H9 (cell line): ENCODE measurements around the gene KAZN. TPM values are rescaled to one million over a fixed set of nuclear protein-coding genes. Genes with fewer than 3 reads are reported as not detected.

Source experiments
- DNase-seq: peaks from one replicate; pipeline ENCODE4 v3.0.0-alpha.2; 2017
- H2AFZ ChIP-seq: one replicate; pipeline ENCODE4 v1.6.1; 2013; ENCODE audit warnings: mild to moderate bottlenecking, low read length, control low read depth, moderate library complexity
- H2AK5ac ChIP-seq: 2 replicates; pipeline ENCODE4 v1.6.1; 2013; ENCODE audit warnings: low read length, control low read depth, mixed read lengths; ENCODE audit not compliant: insufficient read length
- H2BK120ac ChIP-seq: one replicate; pipeline ENCODE4 v1.6.1; 2013; ENCODE audit warnings: low read depth, mild to moderate bottlenecking, low read length, control low read depth, inconsistent platforms; ENCODE audit not compliant: poor library complexity, severe bottlenecking
- H2BK12ac ChIP-seq: 2 replicates; pipeline ENCODE4 v1.6.1; 2013; ENCODE audit warnings: low read length, control low read depth, mixed read lengths, low read depth; ENCODE audit not compliant: insufficient read length
- H2BK15ac ChIP-seq: 2 replicates; pipeline ENCODE4 v1.6.1; 2013; ENCODE audit warnings: low read depth, low read length, control low read depth
- H2BK20ac ChIP-seq: one replicate; pipeline ENCODE4 v1.6.1; 2013; ENCODE audit warnings: low read depth, mild to moderate bottlenecking, low read length, control low read depth, inconsistent platforms; ENCODE audit not compliant: poor library complexity, severe bottlenecking
- H2BK5ac ChIP-seq: 2 replicates; pipeline ENCODE4 v1.6.1; 2013; ENCODE audit warnings: low read length, control low read depth, mixed read lengths; ENCODE audit not compliant: insufficient read length
- H3K14ac ChIP-seq: 2 replicates; pipeline ENCODE4 v1.6.1; 2013; ENCODE audit warnings: low read length, control low read depth; ENCODE audit not compliant: insufficient read depth
- H3K18ac ChIP-seq: 2 replicates; pipeline ENCODE4 v1.6.1; 2013; ENCODE audit warnings: low read depth, mild to moderate bottlenecking, mixed read lengths, low read length, control low read depth; ENCODE audit not compliant: insufficient read length
- H3K23ac ChIP-seq: 2 replicates; pipeline ENCODE4 v1.6.1; 2013; ENCODE audit warnings: low read length, control low read depth, mixed read lengths, low read depth; ENCODE audit not compliant: insufficient read length
- H3K23me2 ChIP-seq: 2 replicates; pipeline ENCODE4 v1.6.1; 2013; ENCODE audit warnings: low read depth, mild to moderate bottlenecking, mixed read lengths, low read length, control low read depth; ENCODE audit not compliant: insufficient read length, poor library complexity, severe bottlenecking
- H3K27ac ChIP-seq: 2 replicates; pipeline ENCODE4 v1.5.1; 2013; ENCODE audit warnings: low read length, control low read depth, mixed read lengths, low read depth; ENCODE audit not compliant: insufficient read length
- H3K27me3 ChIP-seq: 2 replicates; pipeline ENCODE4 v1.6.1; 2013; ENCODE audit warnings: low read length, control low read depth, inconsistent platforms; ENCODE audit not compliant: insufficient read depth
- H3K4ac ChIP-seq: 2 replicates; pipeline ENCODE4 v1.6.1; 2013; ENCODE audit warnings: low read depth, mild to moderate bottlenecking, control low read depth, inconsistent platforms, low read length, moderate library complexity
- H3K4me1 ChIP-seq: 2 replicates; pipeline ENCODE4 v1.6.1; 2013; ENCODE audit warnings: low read length, control low read depth, inconsistent platforms; ENCODE audit not compliant: insufficient read depth
- H3K4me2 ChIP-seq: 2 replicates; pipeline ENCODE4 v1.6.1; 2013; ENCODE audit warnings: low read length, control low read depth, mixed read lengths; ENCODE audit not compliant: insufficient read length, insufficient read depth
- H3K56ac ChIP-seq: 2 replicates; pipeline ENCODE4 v1.6.1; 2013; ENCODE audit warnings: low read depth, mild to moderate bottlenecking, mixed read lengths, low read length, control low read depth; ENCODE audit not compliant: insufficient read length
- H3K79me1 ChIP-seq: 2 replicates; pipeline ENCODE4 v1.6.1; 2013; ENCODE audit warnings: low read depth, mild to moderate bottlenecking, moderate library complexity, low read length, control low read depth, inconsistent platforms; ENCODE audit not compliant: insufficient read depth, poor library complexity, severe bottlenecking
- H3K79me2 ChIP-seq: 2 replicates; pipeline ENCODE4 v1.6.1; 2013; ENCODE audit warnings: low read length, control low read depth, inconsistent platforms; ENCODE audit not compliant: insufficient read depth
- H3K9ac ChIP-seq: 2 replicates; pipeline ENCODE4 v1.6.1; 2013; ENCODE audit warnings: low read length, control low read depth, mixed read lengths; ENCODE audit not compliant: insufficient read length; ENCODE audit errors: extremely low read depth
- H3K9me3 ChIP-seq: one replicate; pipeline ENCODE4 v1.6.1; 2013; ENCODE audit warnings: low read depth, low read length, inconsistent platforms; ENCODE audit not compliant: control insufficient read depth
- H3T11ph ChIP-seq: one replicate; pipeline ENCODE4 v1.6.1; 2013; ENCODE audit warnings: mild to moderate bottlenecking, low read length, control low read depth, inconsistent platforms
- H4K20me1 ChIP-seq: one replicate; pipeline ENCODE4 v1.6.1; 2013; ENCODE audit not compliant: control insufficient read depth, insufficient read length, insufficient read depth
- H4K5ac ChIP-seq: 2 replicates; pipeline ENCODE4 v1.6.1; 2013; ENCODE audit warnings: low read depth, mild to moderate bottlenecking, mixed read lengths, low read length, control low read depth; ENCODE audit not compliant: insufficient read length
- H4K8ac ChIP-seq: replicated peaks from 2 replicates; pipeline ENCODE4 v1.6.1; 2013; ENCODE audit warnings: low read length, control low read depth, mixed read lengths, low read depth; ENCODE audit not compliant: insufficient read length
- H4K91ac ChIP-seq: 2 replicates; pipeline ENCODE4 v1.6.1; 2013; ENCODE audit warnings: low read depth, mild to moderate bottlenecking, moderate library complexity, mixed read lengths, low read length, control low read depth; ENCODE audit not compliant: insufficient read length
- H3K27ac Mint-ChIP-seq, 3 experiments: 2 replicates in 2 of 3; 3 replicates in 1 of 3; pipeline ENCODE4 v1.8.0; 2020 to 2021; ENCODE audit warnings: mixed read lengths in 3 of 3, mild to moderate bottlenecking in 1 of 3, moderate library complexity in 1 of 3
- H3K27me3 Mint-ChIP-seq: 2 replicates; pipeline ENCODE4 v1.8.0; 2021; ENCODE audit warnings: low read depth, mild to moderate bottlenecking, moderate library complexity, mixed read lengths
- H3K36me3 Mint-ChIP-seq, 3 experiments: 2 replicates in 2 of 3; 3 replicates in 1 of 3; pipeline ENCODE4 v1.8.0; 2020 to 2021; ENCODE audit warnings: low read depth in 3 of 3, mixed read lengths in 3 of 3; ENCODE audit not compliant: insufficient read depth in 1 of 3
- H3K4me1 Mint-ChIP-seq, 2 experiments: 2 replicates each; pipeline ENCODE4 v1.8.0; 2020; ENCODE audit warnings: mixed read lengths in 2 of 2
- H3K4me3 Mint-ChIP-seq, 2 experiments: 2 replicates in 1 of 2; 3 replicates in 1 of 2; pipeline ENCODE4 v1.8.0; 2020 to 2021; ENCODE audit warnings: mild to moderate bottlenecking in 2 of 2, mixed read lengths in 2 of 2, moderate library complexity in 1 of 2
- H3K9me3 Mint-ChIP-seq, 2 experiments: 2 replicates in 1 of 2; 3 replicates in 1 of 2; pipeline ENCODE4 v1.8.0; 2020; ENCODE audit warnings: mild to moderate bottlenecking in 2 of 2, mixed read lengths in 2 of 2, moderate library complexity in 1 of 2
- CTCF ChIP-seq: fragments of 200-600 bp; sonication (generic); conservative IDR thresholded peaks from 3 replicates; pipeline ENCODE4 v1.8.0; 2021; ENCODE audit warnings: antibody characterized with exemption, mild to moderate bottlenecking
- WGBS: extraction: QIAGEN DNeasy Blood & Tissue Kit; methylation state at CpG from one replicate; pipeline ENCODE4 v1.1.7; 2013; ENCODE audit warnings: missing lambda C conversion rate, low lambda C conversion rate, mixed read lengths; ENCODE audit not compliant: insufficient read length; ENCODE audit errors: extremely low coverage; 5-methylcytosine and 5-hydroxymethylcytosine counted together
- total RNA-seq: library from RNA; stranded (reverse); gene quantifications from 2 replicates; pipeline ENCODE4 v1.2.1, GENCODE V29; 2021

KAZN gene
- total RNA-seq, 1 experiment from 2014 or later: 7.6 TPM

GRCh38 chr1:15118579-15118978 is 520.1 kb downstream of the KAZN start:
- Histone ChIP-seq H2BK5ac (no peak overlapping the region), H3K27ac (no peak overlapping the region), H3K4me1 (no peaks in the 10 kb centered on the region), H4K8ac (no peak overlapping the region), H3K14ac (no peak overlapping the region), H2AK5ac (no peak overlapping the region), H3K18ac (no peak overlapping the region), H3K9me3 (no peaks in the 10 kb centered on the region), H3K27me3 (no peaks in the 10 kb centered on the region), H3K23ac (no peak overlapping the region), H3K79me2 (no peaks in the 10 kb centered on the region), H2BK12ac (no peak overlapping the region), H3K56ac (no peak overlapping the region), H4K20me1 (no peaks in the 10 kb centered on the region), H4K5ac (no peak overlapping the region), H2AFZ (no peak overlapping the region), H3K79me1 (no peaks in the 10 kb centered on the region), H4K91ac (no peak overlapping the region), H3K4ac (no peak overlapping the region), H2BK20ac (no peak overlapping the region), H3K23me2 (no peaks in the 10 kb centered on the region), H3K9ac (no peak overlapping the region), H3K4me2 (no peak overlapping the region), H3T11ph (no peak overlapping the region), H2BK15ac (no peak overlapping the region), H2BK120ac (no peak overlapping the region)
- Mint-ChIP-seq H3K27me3 (peaks cover 30% of the 10 kb centered on the region), H3K4me1 (peaks cover 7 to 13% of the 10 kb centered on the region in 2 experiments; a peak in 3 of 4 replicates), H3K4me3 (no peak overlapping the region), H3K9me3 (no peaks in the 10 kb centered on the region), H3K36me3 (no peaks in the 10 kb centered on the region; a peak in 1 of 7 replicates), H3K27ac (no peak overlapping the region; a peak in 1 of 7 replicates)
- no peak for TF ChIP-seq CTCF
- no peak for DNase-seq
- WGBS: no CpG with 5 or more reads among the region's 8 CpGs
